GM21367 (cell line): ENCODE results near the gene ARL8A.
"Not testable (repeated sequence)": the region's sequence is repeated elsewhere in the genome, so short reads cannot be mapped to it uniquely, and the experiment has no call there.

ENCODE experiments used
- ATAC-seq: cut with Tn5 transposase; IDR thresholded peaks from one replicate; pipeline ENCODE4 v1.9.1; 2021; ENCODE audit not compliant: unreplicated experiment

The ARL8A gene

GRCh38 chr1:202159534-202160371 lies 15.2 kb upstream of the ARL8A start:
- no peak for ATAC-seq

- ATAC-seq, result no peak
Measured at GRCh38 chr1:202158810-202159533, 14.4 kb upstream of the ARL8A start.

- ATAC-seq, result no peak
Measured at GRCh38 chr1:202157945-202158344, 13.4 kb upstream of the ARL8A start.

GRCh38 chr1:202156590-202156989 lies 12.1 kb upstream of the ARL8A start:
- no peak for ATAC-seq

- ATAC-seq, result no peak
Measured at GRCh38 chr1:202155478-202156021, 11.0 kb upstream of the ARL8A start.

GRCh38 chr1:202154766-202155477 lies 10.4 kb upstream of the ARL8A start:
- no peak for ATAC-seq

GRCh38 chr1:202154148-202154765 lies 9.7 kb upstream of the ARL8A start:
- ATAC-seq, result no peak

- no peak for ATAC-seq
Measured at GRCh38 chr1:202153284-202153683, 8.7 kb upstream of the ARL8A start.

- ATAC-seq, result no peak
Measured at GRCh38 chr1:202152399-202152798, 7.9 kb upstream of the ARL8A start.

GRCh38 chr1:202151045-202151444 lies 6.5 kb upstream of the ARL8A start:
- ATAC-seq, result no peak

- no peak for ATAC-seq
Measured at GRCh38 chr1:202150602-202151001, 6.1 kb upstream of the ARL8A start.

- ATAC-seq, result no peak
Measured at GRCh38 chr1:202150187-202150586, 5.7 kb upstream of the ARL8A start.

GRCh38 chr1:202149566-202149965 lies 5.0 kb upstream of the ARL8A start:
- no peak for ATAC-seq

GRCh38 chr1:202148391-202148790 lies 3.9 kb upstream of the ARL8A start:
- ATAC-seq, result no peak

GRCh38 chr1:202146993-202147392 lies 2.5 kb upstream of the ARL8A start:
- no peak for ATAC-seq

GRCh38 chr1:202146279-202146678 lies 1.7 kb upstream of the ARL8A start:
- ATAC-seq, result no peak

- ATAC-seq, result not testable (repeated sequence)
Measured at GRCh38 chr1:202145744-202146140, 1.2 kb upstream of the ARL8A start.

GRCh38 chr1:202145068-202145743 lies 669 bp upstream of the ARL8A start:
- no peak for ATAC-seq

- peak; percentile 36 for ATAC-seq
Measured at GRCh38 chr1:202143768-202144401, 652 bp downstream of the ARL8A start.
